ENCODE measurements around the gene PHF23. TPM values are rescaled to one million over a fixed set of nuclear protein-coding genes. Genes with fewer than 3 reads are reported as not detected.

PHF23 gene
- total RNA-seq, 1 donor from 2014 or later, result 38.5 TPM

- peak; percentile 70 to 71 for DNase-seq (ENCODE audit: low read depth in 2 of 2)
Measured at GRCh38 chr17:7204828-7205461, 34.3 kb downstream of the PHF23 start.

- no peak for DNase-seq (ENCODE audit: low read depth in 2 of 2)
Measured at GRCh38 chr17:7204336-7204735, 34.9 kb downstream of the PHF23 start.

GRCh38 chr17:7203391-7203790 is 35.9 kb downstream of the PHF23 start:
- DNase-seq (ENCODE audit: low read depth in 2 of 2), result no peak

GRCh38 chr17:7196651-7197401 is 42.4 kb downstream of the PHF23 start:
- DNase-seq (ENCODE audit: low read depth in 2 of 2), result no peak

- DNase-seq (ENCODE audit: low read depth in 2 of 2), result no peak
Measured at GRCh38 chr17:7195971-7196370, 43.3 kb downstream of the PHF23 start.

GRCh38 chr17:7192271-7192937 is 46.9 kb downstream of the PHF23 start:
- no peak for DNase-seq (ENCODE audit: low read depth in 2 of 2)

- DNase-seq (ENCODE audit: low read depth in 2 of 2), result peak; percentile 29 to 44
Measured at GRCh38 chr17:7191571-7192270, 47.5 kb downstream of the PHF23 start.

GRCh38 chr17:7191069-7191468 is 48.2 kb downstream of the PHF23 start:
- DNase-seq (ENCODE audit: low read depth in 2 of 2), result no peak

GRCh38 chr17:7190276-7190917 is 48.9 kb downstream of the PHF23 start:
- DNase-seq (ENCODE audit: low read depth in 2 of 2), result no peak

- DNase-seq (ENCODE audit: low read depth in 2 of 2), result peak; percentile 25 to 39
Measured at GRCh38 chr17:7186241-7186640, 53.0 kb downstream of the PHF23 start.

Other genes with a start within 250 kb of the PHF23 start
- gene ALOX12, start 243.4 kb downstream of the PHF23 start, total RNA-seq, result not detected in 2 replicates
- gene RNASEK, start 226.8 kb downstream of the PHF23 start, total RNA-seq, result 34.2 and 60.7 TPM in 2 replicates
- 54.5 and 59.9 TPM in 2 replicates for gene BCL6B, start 216.4 kb downstream of the PHF23 start, total RNA-seq
- gene SLC16A13, start 203.4 kb downstream of the PHF23 start, total RNA-seq, result 1.3 and 2.4 TPM in 2 replicates
- 0.22 and 1.2 TPM in 2 replicates for gene SLC16A11, start 195.4 kb downstream of the PHF23 start, total RNA-seq
- gene CLEC10A, start 159.2 kb downstream of the PHF23 start, total RNA-seq, result 0.99 and 1.7 TPM in 2 replicates
- gene ASGR2, start 124.6 kb downstream of the PHF23 start, total RNA-seq, result not detected in 2 replicates
- 14.4 and 28.8 TPM in 2 replicates for gene ASGR1, start 60.1 kb downstream of the PHF23 start, total RNA-seq
- gene DLG4, start 19.6 kb downstream of the PHF23 start, total RNA-seq, result 5.4 and 9.1 TPM in 2 replicates
- gene ACADVL, start 19.5 kb downstream of the PHF23 start, total RNA-seq, result 205 and 242 TPM in 2 replicates
- 25.1 and 31.9 TPM in 2 replicates for gene DVL2, start 4.9 kb downstream of the PHF23 start, total RNA-seq
- gene GABARAP, start 3.0 kb upstream of the PHF23 start, total RNA-seq, result 124 and 130 TPM in 2 replicates
- gene CTDNEP1, start 12.3 kb upstream of the PHF23 start, total RNA-seq, result 22.4 and 25.2 TPM in 2 replicates
- gene ELP5, start 12.8 kb upstream of the PHF23 start, total RNA-seq, result 26.6 and 32.7 TPM in 2 replicates
- 0.99 and 7.0 TPM in 2 replicates for gene CLDN7, start 23.0 kb upstream of the PHF23 start, total RNA-seq
- gene SLC2A4, start 42.3 kb upstream of the PHF23 start, total RNA-seq, result 0.22 and 0.60 TPM in 2 replicates
- gene YBX2, start 55.2 kb upstream of the PHF23 start, total RNA-seq, result under 0.01 TPM in 2 replicates
- 385 and 487 TPM in 2 replicates for gene EIF5A, start 68.2 kb upstream of the PHF23 start, total RNA-seq
- gene GPS2, start 75.9 kb upstream of the PHF23 start, total RNA-seq, result 22.9 and 33.5 TPM in 2 replicates
- gene NEURL4, start 89.9 kb upstream of the PHF23 start, total RNA-seq, result 7.4 and 13.1 TPM in 2 replicates
- gene ACAP1, start 97.1 kb upstream of the PHF23 start, total RNA-seq, result 0.40 and 0.44 TPM in 2 replicates
- gene KCTD11, start 112.7 kb upstream of the PHF23 start, total RNA-seq, result 2.4 and 3.8 TPM in 2 replicates
- gene TMEM95, start 115.7 kb upstream of the PHF23 start, total RNA-seq, result not detected in 2 replicates
- 1.5 and 1.8 TPM in 2 replicates for gene TNK1, start 141.6 kb upstream of the PHF23 start, total RNA-seq
- 15.0 and 19.4 TPM in 2 replicates for gene PLSCR3, start 155.1 kb upstream of the PHF23 start, total RNA-seq
- gene TMEM256, start 164.6 kb upstream of the PHF23 start, total RNA-seq, result 141 and 232 TPM in 2 replicates
- 1.2 and 1.3 TPM in 2 replicates for gene NLGN2, start 168.4 kb upstream of the PHF23 start, total RNA-seq
- gene SPEM1, start 180.9 kb upstream of the PHF23 start, total RNA-seq, result not detected in 2 replicates
- not detected in 2 replicates for gene SPEM2, start 186.2 kb upstream of the PHF23 start, total RNA-seq
- not detected in 2 replicates for gene SPEM3, start 189.4 kb upstream of the PHF23 start, total RNA-seq
- 6.1 and 9.3 TPM in 2 replicates for gene TMEM102, start 196.0 kb upstream of the PHF23 start, total RNA-seq
- 0.20 and 0.22 TPM in 2 replicates for gene FGF11, start 200.1 kb upstream of the PHF23 start, total RNA-seq
- 8.1 and 9.2 TPM in 2 replicates for gene CHRNB1, start 205.6 kb upstream of the PHF23 start, total RNA-seq
- gene ZBTB4, start 240.2 kb upstream of the PHF23 start, total RNA-seq, result 6.3 and 8.5 TPM in 2 replicates
- not detected in 2 replicates for gene SLC35G6, start 242.0 kb upstream of the PHF23 start, total RNA-seq
- 56.0 and 70.0 TPM in 2 replicates for gene POLR2A, start 244.9 kb upstream of the PHF23 start, total RNA-seq

Data from lung microvascular endothelial cell (primary cell).